Fibroblast of lung (primary cell): ENCODE results near the gene PTDSS2. TPM values are rescaled to one million over a fixed set of nuclear protein-coding genes. Genes with fewer than 3 reads are reported as not detected.

Source experiments
- DNase-seq, 2 donors: peaks; one replicate each; pipeline versions ENCODE4 v3.0.0 to v3.0.0-alpha.2; 2010; ENCODE audit warnings: low read depth in 2 of 2
- H2AFZ ChIP-seq: 2 replicates; pipeline ENCODE4 v1.5.1; 2012; ENCODE audit warnings: low read length, control low read depth, inconsistent platforms
- H3K27ac ChIP-seq: 2 replicates; pipeline ENCODE4 v1.5.1; 2011; ENCODE audit warnings: low read length, control low read depth; ENCODE audit not compliant: insufficient read depth
- H3K27me3 ChIP-seq: 2 replicates; pipeline ENCODE4 v1.5.1; 2011; ENCODE audit warnings: mild to moderate bottlenecking, low read length; ENCODE audit not compliant: control insufficient read depth, insufficient read depth
- H3K36me3 ChIP-seq: 2 replicates; pipeline ENCODE4 v1.5.1; 2011; ENCODE audit warnings: low read length; ENCODE audit not compliant: control insufficient read depth, insufficient read depth
- H3K4me1 ChIP-seq: 2 replicates; pipeline ENCODE4 v1.5.1; 2011; ENCODE audit warnings: low read length; ENCODE audit not compliant: control insufficient read depth, insufficient read depth; ENCODE audit errors: extremely low read depth
- H3K4me2 ChIP-seq: 2 replicates; pipeline ENCODE4 v1.5.1; 2011; ENCODE audit warnings: low read length, control low read depth; ENCODE audit not compliant: insufficient read depth; ENCODE audit errors: extremely low read depth
- H3K4me3 ChIP-seq, 4 experiments: fragments of 200-600 bp in 1 of 4; sonication (generic) in 1 of 4; replicated peaks in 1 of 4; 2 replicates each; pipeline ENCODE4 v1.5.1; 2011 to 2016; ENCODE audit warnings: low read length in 4 of 4, low read depth in 3 of 4, mild to moderate bottlenecking in 3 of 4, control low read depth in 2 of 4, inconsistent platforms in 1 of 4, mixed read lengths in 1 of 4; ENCODE audit not compliant: insufficient read depth in 1 of 4; ENCODE audit errors: control extremely low read depth in 1 of 4
- H3K79me2 ChIP-seq: 2 replicates; pipeline ENCODE4 v1.5.1; 2012; ENCODE audit warnings: mild to moderate bottlenecking, low read length, inconsistent platforms; ENCODE audit not compliant: control insufficient read depth, insufficient read depth
- H3K9ac ChIP-seq: 2 replicates; pipeline ENCODE4 v1.5.1; 2011; ENCODE audit warnings: mild to moderate bottlenecking, low read length, control low read depth; ENCODE audit not compliant: insufficient read depth
- H3K9me3 ChIP-seq: 2 replicates; pipeline ENCODE4 v1.5.1; 2012; ENCODE audit warnings: low read depth, low read length; ENCODE audit not compliant: control insufficient read depth, insufficient read depth
- H4K20me1 ChIP-seq: 2 replicates; pipeline ENCODE4 v1.5.1; 2011; ENCODE audit warnings: low read length; ENCODE audit not compliant: control insufficient read depth, insufficient read depth; ENCODE audit errors: extremely low read depth
- EZH2 ChIP-seq: IDR thresholded peaks from 2 replicates; pipeline ENCODE4 v1.5.1; 2012; ENCODE audit warnings: low read length, control low read depth, mild to moderate bottlenecking; ENCODE audit errors: missing control alignments
- polyA plus RNA-seq, 2 donors: library from polyadenylated mRNA; depleted of rRNA in 1 of 2; stranded (reverse) in 1 of 2; unstranded in 1 of 2; fragments of >200 nt; gene quantifications; 2 replicates each; pipeline ENCODE4 v1.2.1, GENCODE V29; 2011 to 2012; ENCODE audit warnings: missing spikeins in 1 of 2
- total RNA-seq: library from RNA; depleted of rRNA; stranded (reverse); fragments of >200 nt; gene quantifications from 2 replicates; pipeline ENCODE4 v1.2.1, GENCODE V29; 2014
- TF ChIP-seq, protein P1 (sequence below), 2 donors: IDR thresholded peaks in 1 of 2; conservative IDR thresholded peaks in 1 of 2; 1 replicate in 1 of 2; 2 replicates in 1 of 2; pipeline ENCODE4 v1.5.1; 2011 to 2012; ENCODE audit warnings: low read length in 2 of 2, control low read depth in 1 of 2, inconsistent platforms in 1 of 2, low read depth in 1 of 2, mild to moderate bottlenecking in 1 of 2

PTDSS2 gene
- total and polyA plus RNA-seq, 2 donors (not counting 1 experiment from before 2014, with no cell fraction given): 17.4 to 36.7 TPM

DNA sequence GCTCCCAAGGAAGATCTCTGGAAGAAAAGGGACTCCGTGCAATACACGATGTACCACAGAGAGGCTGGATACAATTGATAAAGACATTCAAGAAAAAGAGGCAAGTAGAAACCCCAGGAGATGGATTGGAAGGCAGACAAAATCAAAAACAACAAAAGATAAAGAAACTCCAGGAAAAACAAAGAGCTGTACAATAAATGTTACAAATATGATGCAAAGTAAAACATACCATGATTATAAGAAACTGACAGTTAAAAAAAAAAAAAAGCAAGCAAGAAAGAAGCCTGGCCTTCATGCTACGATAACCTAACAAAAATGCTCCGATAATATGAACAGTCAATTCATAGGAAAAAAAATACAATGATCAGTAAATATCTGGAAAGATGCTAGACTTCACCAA, 24.8 kb upstream of the PTDSS2 start:
- DNase-seq: no peak
- Histone ChIP-seq H3K9ac (no peak overlapping the region), H3K79me2 (no peaks in the 10 kb centered on the region), H3K4me2 (no peak overlapping the region), H3K27me3 (peaks cover 2% of the 10 kb centered on the region), H4K20me1 (no peaks in the 10 kb centered on the region), H3K36me3 (no peaks in the 10 kb centered on the region), H3K4me1 (no peaks in the 10 kb centered on the region), H3K27ac (no peak overlapping the region), H3K9me3 (no peaks in the 10 kb centered on the region), H3K4me3 (no peak overlapping the region), H2AFZ (no peak overlapping the region)
- TF ChIP-seq EZH2: no peak
- TF ChIP-seq, protein P1, sequence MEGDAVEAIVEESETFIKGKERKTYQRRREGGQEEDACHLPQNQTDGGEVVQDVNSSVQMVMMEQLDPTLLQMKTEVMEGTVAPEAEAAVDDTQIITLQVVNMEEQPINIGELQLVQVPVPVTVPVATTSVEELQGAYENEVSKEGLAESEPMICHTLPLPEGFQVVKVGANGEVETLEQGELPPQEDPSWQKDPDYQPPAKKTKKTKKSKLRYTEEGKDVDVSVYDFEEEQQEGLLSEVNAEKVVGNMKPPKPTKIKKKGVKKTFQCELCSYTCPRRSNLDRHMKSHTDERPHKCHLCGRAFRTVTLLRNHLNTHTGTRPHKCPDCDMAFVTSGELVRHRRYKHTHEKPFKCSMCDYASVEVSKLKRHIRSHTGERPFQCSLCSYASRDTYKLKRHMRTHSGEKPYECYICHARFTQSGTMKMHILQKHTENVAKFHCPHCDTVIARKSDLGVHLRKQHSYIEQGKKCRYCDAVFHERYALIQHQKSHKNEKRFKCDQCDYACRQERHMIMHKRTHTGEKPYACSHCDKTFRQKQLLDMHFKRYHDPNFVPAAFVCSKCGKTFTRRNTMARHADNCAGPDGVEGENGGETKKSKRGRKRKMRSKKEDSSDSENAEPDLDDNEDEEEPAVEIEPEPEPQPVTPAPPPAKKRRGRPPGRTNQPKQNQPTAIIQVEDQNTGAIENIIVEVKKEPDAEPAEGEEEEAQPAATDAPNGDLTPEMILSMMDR (conservative IDR thresholded peaks at IDR 0.05 in 1 of 2, IDR thresholded peaks at IDR 0.05 in 1 of 2; ENCODE audit: low read depth in 1 of 2, low read length in 2 of 2): no peak

DNA sequence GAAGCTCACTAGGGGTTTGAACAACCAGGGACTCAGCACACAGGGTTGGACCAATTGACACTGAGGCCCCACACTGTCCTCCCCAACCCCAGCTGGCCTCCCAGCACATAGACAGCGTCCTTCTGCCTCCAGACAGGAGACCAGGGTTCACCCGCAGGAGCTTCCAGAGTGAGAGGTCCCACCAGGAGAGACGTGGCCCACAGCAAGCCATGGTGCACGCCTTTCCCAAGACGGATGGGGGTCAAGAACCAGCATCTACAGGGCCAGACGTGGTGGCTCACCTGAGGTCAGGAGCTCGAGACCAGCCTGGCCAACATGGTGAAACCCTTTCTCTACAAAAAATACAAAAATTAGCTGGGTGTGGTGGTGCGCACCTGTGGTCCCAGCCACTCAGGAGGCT, 23.2 kb upstream of the PTDSS2 start:
- H3K79me2 ChIP-seq: no peaks in the 10 kb centered on the region
- no peak overlapping the region for H3K4me2 ChIP-seq
- no peak overlapping the region for H3K27ac ChIP-seq
- no peak for DNase-seq
- H2AFZ ChIP-seq: no peak overlapping the region
- H3K9me3 ChIP-seq: no peaks in the 10 kb centered on the region
- no peaks in the 10 kb centered on the region for H4K20me1 ChIP-seq
- H3K36me3 ChIP-seq: no peaks in the 10 kb centered on the region
- no peak overlapping the region for H3K9ac ChIP-seq
- H3K4me3 ChIP-seq: no peak overlapping the region
- H3K27me3 ChIP-seq: peaks cover 2% of the 10 kb centered on the region
- TF ChIP-seq, protein P1 (conservative IDR thresholded peaks at IDR 0.05 in 1 of 2, IDR thresholded peaks at IDR 0.05 in 1 of 2; ENCODE audit: low read depth in 1 of 2, low read length in 2 of 2): no peak
- TF ChIP-seq EZH2: no peak
- H3K4me1 ChIP-seq: no peaks in the 10 kb centered on the region

DNA sequence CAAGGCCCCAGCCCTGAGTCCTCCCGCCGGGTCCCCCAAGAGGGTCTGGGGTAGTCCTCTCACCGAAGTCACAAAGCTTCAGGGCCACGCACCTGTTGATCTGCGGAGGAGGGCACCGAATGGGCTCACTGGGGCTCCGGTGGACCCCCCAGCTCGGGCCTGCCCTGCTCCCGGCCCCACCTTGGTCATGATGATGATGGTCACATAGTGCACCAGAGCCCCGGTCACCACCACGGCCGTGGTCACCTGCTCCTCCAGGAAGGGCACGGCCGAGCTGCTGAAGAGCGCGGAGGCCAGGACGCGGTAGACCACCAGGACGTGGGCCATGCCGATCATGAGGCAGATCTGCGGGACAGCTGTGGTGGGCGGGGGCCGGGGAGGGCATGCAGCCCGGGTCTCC, 21.8 kb upstream of the PTDSS2 start:
- Histone ChIP-seq H2AFZ (no peak overlapping the region), H3K27ac (no peak overlapping the region), H3K9ac (no peak overlapping the region), H3K36me3 (no peaks in the 10 kb centered on the region), H3K27me3 (peaks cover 2% of the 10 kb centered on the region), H3K9me3 (no peaks in the 10 kb centered on the region), H3K4me1 (no peaks in the 10 kb centered on the region), H4K20me1 (no peaks in the 10 kb centered on the region), H3K4me3 (no peak overlapping the region), H3K79me2 (no peaks in the 10 kb centered on the region), H3K4me2 (no peak overlapping the region)
- TF ChIP-seq, protein P1 (conservative IDR thresholded peaks at IDR 0.05 in 1 of 2, IDR thresholded peaks at IDR 0.05 in 1 of 2; ENCODE audit: low read depth in 1 of 2, low read length in 2 of 2): no peak
- TF ChIP-seq EZH2: no peak
- DNase-seq: no peak
